ENCODE measurements around the gene ANKRD40CL.
"Not testable (repeated sequence)": the region's sequence is repeated elsewhere in the genome, so short reads cannot be mapped to it uniquely, and the experiment has no call there.

Gene ANKRD40CL

DNA sequence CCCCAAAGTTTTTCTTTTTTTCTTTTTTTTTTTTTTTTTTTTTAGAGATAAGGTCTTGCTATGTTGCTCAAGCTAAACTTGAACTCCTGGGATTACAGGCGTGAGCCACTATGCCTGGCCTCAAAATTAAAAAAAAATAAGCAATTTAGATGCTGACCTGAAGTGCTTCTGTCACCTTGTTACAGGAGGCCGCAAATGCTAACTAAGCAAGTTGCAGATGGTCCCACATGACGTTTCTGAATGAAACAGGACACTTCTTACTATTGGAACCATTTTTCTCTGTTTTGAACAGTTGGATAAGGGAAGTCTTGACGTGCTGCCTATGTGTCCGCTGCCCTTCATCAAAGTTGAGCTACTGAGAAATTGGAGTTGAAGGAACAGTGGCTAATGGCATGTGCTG lies 8.8 kb downstream of the ANKRD40CL start:
- DNase-seq = no peak

- DNase-seq = no peak
Observed at GRCh38 chr17:50754521-50754920, 12.8 kb downstream of the ANKRD40CL start.

DNA sequence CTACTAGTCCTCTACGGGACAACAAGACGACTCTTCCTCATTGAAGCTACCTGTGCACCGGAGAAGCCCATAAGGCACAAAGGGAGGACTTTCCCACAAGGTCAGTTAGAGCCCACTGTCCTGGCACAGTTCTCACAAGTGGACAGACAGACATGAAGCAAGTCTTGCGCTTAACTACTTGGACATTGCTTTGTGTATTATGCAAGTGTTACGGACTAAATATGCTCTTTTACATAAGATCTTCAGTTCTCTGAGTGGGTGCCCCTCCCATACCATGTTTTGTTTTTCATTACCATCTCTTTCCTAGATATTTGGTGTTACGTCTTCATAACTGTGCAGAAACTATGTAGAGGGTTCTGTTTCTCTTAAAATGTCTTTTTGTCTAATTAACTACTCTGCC lies 18.1 kb downstream of the ANKRD40CL start:
- no peak for DNase-seq

DNA sequence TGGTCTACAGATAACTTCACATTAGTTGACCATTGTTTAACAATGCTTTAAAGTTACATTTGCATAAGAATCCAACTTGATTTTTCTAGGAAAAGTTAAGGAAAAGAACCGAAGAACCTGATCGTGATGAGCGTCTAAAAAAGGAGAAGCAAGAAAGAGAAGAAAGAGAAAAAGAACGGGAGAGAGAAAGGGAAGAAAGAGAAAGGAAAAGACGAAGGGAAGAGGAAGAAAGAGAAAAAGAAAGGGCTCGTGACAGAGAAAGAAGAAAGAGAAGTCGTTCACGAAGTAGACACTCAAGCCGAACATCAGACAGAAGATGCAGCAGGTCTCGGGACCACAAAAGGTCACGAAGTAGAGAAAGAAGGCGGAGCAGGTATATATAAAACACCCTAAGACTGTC lies 21.7 kb downstream of the ANKRD40CL start:
- no peak for DNase-seq

DNA sequence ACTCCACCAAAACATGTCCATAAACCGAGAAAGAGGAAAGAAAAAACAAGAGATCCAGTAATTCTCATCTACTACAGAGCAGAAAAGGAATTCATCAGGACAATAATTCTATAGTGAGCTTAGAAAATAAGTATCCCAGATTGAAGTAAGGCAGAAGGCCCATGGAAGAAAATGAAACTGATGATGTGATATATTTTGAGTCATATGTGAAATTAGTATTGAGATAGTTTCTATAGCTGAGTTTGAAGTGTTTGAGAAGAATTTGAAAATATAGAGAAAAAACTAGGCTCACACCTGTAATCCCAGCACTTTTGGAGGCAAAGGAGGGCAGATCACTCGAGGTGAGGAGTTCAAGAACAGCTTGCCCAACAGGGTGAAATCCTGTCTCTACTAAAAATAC lies 28.2 kb downstream of the ANKRD40CL start:
- DNase-seq = no peak

- no peak for DNase-seq
Observed at GRCh38 chr17:50737118-50737698, 30.1 kb downstream of the ANKRD40CL start.

DNA sequence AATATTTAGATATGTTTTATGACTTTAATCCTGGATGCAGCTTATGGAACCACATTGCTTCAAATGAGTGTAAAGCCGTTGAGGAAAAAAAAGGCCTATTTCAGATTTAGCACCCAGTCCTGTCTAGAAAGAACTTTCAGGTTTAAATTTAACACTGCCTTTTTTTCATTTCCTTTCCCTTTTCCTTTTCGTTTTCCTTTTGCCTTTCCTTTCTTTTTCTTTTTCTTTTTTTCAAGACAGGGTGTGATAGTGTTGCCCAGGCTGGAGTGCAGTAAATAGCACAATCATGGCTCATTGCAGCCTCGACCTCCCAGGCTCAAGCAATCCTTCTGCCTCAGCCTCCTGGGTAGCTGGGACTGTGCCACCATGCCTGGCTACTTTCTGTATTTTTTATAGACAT lies 32.0 kb downstream of the ANKRD40CL start:
- no peak for DNase-seq

DNA sequence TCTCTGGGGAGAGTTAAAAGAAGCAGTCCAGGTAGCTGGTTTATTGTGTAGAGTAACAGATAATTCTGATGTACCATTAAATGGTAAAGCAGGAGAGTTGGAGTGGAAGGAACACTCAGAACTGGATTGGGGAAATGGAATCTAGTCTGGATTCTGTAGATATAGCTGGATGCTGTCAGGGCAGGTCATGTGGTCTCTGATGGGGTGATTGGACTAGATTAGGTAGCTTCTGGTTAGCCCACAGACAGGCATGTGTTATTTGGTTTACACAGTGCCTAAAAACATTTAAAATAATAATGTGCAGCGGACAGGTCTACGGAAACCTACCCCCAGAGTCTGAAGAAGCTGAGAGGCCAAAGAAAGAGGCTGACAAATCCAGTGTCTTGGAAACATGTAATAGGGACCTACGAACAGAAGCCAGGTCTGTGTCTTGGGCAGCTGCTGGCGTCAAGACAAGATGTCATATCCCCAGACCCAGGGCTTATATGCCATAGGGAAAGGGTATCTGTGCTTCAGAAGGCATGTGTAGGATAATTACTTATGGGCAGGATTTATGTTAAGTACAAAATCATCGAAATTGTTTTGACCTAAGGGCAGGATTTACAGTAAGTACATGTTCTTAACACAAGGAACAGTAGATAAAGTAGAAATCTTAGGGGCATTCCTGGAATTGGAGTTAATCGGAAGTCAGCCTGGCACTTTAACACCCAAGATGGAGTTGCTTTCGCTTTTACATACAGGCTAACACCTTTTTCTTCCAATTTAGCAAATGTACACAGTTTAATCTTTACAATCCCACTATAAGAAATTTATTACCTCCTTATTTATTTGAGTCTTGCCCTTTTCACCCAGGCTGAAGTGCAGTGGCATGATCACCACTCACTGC lies 35.5 kb downstream of the ANKRD40CL start:
- DNase-seq = no peak

DNA sequence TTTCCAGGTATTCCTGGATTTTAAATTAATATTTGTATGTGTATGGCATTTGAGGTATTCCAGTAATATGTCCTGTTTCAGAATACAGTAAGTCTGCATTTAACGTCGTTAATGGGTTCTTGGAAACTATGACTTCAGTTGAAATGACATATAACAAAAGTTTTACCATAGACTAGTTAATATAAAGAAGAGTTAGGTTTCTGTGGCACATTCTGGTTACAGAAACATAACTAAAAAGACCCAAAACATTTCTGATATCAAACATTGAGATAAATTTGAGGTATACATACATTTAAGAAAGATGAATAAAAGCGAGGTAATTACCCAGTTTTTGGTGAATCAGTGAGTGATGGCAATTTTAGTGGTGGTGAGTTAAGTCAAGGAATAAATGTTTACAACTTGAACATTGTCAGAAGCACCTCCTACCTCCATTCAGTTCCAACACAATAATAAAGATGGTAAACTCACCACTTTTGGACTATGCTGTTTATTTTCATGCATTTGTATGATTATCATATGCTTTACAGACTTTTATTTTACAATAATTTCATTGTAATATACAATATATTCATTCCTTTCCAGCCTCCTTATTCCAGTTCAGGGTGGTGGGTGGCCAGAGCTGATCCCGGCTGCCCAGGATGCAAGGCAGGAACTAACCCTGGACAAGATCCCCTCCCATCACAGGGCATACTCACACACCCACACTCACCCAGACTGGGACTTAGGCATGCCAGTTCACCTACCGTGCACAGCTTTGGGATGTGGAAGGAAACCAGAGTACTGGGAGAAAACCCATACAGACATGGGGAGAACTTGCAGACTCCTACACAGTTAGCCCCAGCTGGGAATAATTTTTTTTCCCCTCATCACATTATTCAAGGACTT lies 38.2 kb downstream of the ANKRD40CL start:
- no peak for DNase-seq

DNA sequence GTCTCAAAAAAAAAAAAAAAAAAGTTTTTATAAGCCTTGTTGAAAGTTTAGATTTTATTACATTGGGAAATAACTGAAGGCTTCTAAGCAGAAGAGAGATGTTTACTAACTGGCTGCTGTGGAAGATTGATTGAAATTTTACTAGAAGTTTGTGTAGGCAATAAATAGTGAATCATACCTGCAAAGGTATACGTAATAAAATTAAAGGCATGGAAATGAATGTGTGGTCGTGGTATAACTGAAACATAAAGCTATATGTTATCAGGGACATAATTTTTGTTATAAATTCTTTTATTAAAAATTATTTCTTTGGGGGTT lies 39.2 kb downstream of the ANKRD40CL start:
- DNase-seq = no peak

GRCh38 chr17:50725769-50726655 lies 41.3 kb downstream of the ANKRD40CL start:
- no peak for DNase-seq

GRCh38 chr17:50724622-50725021 lies 42.7 kb downstream of the ANKRD40CL start:
- not testable (repeated sequence) for DNase-seq

DNA sequence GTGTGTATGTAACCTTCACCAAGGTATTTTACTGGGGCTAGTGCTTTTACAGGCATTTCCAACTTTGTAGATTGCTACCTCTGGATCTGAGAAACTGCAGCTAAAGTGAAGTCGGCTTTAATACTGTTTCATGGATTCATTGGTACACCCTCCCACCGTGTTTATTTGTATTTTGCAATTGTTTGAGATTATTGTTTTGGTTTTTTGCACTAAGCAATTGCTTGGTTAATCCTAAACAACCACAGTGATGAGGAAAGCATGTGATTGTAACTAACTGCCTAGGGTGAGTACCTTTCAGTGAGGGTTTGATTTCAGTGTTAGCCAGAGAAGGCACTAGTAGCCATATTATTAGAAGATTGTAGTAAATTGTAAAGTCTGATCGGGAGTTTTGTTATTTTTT lies 44.6 kb downstream of the ANKRD40CL start:
- DNase-seq = no peak

DNA sequence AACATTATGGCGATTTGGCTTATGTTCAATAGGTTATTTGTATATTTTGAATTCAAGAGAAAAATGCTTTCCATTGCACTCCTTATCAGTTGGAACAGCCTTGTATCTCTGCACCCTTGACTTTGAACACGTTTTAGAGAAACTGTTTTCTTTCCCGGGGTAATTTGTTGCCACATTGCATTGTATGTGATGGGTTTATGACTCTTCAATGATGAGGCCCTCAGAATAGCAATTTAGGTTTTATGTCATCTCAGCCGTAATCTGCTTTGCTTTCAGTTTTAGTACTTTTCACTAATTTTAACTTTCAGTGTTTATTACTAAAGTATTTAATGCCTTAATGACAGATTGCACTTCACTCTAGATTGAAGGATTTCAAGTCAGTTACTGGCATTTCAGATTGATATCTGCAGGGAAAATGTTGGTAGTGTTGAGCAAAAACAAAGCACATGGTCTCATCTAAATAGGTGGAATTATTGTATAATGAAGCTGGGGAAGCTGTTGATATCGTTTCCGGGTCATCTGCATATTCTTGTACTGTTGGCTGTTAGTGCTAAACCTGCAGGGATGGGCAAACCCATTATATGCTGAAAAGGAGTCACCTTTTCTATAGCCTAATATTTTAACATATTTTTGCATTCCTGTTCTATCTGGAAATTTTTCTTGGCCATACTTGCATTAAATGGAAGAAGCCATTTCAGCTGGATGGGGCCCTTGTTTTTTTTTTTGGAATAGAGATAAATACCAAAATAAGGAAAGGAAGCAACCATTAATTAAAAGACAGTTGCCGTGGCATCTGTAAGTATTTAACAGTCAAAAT lies 45.9 kb downstream of the ANKRD40CL start:
- DNase-seq = no peak

GRCh38 chr17:50719924-50720794 lies 47.2 kb downstream of the ANKRD40CL start:
- no peak for DNase-seq

DNA sequence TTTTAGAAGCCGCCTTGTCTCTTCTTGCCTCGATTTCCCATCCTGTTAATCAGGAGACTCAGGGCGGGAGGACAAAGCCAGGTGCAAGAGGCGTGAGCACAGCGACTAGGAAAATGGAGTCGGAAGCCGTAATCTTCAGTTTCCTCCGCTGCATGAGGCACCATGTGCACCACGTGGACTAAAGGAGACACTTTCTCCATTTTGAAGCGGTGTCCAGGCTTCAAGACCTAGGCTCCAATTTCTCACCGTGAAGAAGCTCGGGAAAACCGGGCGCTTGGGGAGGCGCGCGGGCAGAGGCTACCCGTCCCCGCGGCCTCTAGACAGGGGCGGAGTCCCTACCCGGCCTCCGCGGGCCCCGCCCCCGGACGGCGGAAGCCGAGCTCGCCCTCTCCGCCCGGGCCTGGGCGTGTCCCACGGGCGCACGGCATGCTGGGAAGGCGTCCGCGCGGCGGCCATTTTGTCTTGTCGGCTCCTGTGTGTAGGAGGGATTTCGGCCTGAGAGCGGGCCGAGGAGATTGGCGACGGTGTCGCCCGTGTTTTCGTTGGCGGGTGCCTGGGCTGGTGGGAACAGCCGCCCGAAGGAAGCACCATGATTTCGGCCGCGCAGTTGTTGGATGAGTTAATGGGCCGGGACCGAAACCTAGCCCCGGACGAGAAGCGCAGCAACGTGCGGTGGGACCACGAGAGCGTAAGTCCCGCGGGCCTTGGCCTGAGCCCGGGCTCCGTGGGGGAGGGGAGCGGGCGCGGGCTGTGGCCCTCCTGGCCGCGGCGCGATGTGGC lies 48.0 kb downstream of the ANKRD40CL start, which contains the start of gene LUC7L3:
Gene LUC7L3, plus strand, starts transcription at position 460 of the 780 bp plus-strand sequence. Its CDS starts 130 bp downstream, at position 590.
- peak; percentile 92 for DNase-seq

GRCh38 chr17:50715471-50715870 lies 51.8 kb downstream of the ANKRD40CL start:
- no peak for DNase-seq

GRCh38 chr17:50712641-50713040 lies 54.7 kb downstream of the ANKRD40CL start:
- no peak for DNase-seq
